Stimulated activated naive CD8-positive, alpha-beta T cell treated with anti-CD3 and anti-CD28 coated beads, Interleukin-15, Interleukin-2, amounts not matched to agents 100 ng/mL and 50 ng/mL, for 24 hours (primary cell): ENCODE measurements around the gene MMP26.

Experiments
- H3K27ac Mint-ChIP-seq: one replicate; pipeline ENCODE4 v1.8.0; 2021; ENCODE audit warnings: mild to moderate bottlenecking, mixed read lengths
- H3K27me3 Mint-ChIP-seq: one replicate; pipeline ENCODE4 v1.8.0; 2021; ENCODE audit warnings: mixed read lengths
- H3K36me3 Mint-ChIP-seq: one replicate; pipeline ENCODE4 v1.8.0; 2021; ENCODE audit warnings: low read depth, mixed read lengths
- H3K4me1 Mint-ChIP-seq: one replicate; pipeline ENCODE4 v1.8.0; 2021; ENCODE audit warnings: low read depth, mixed read lengths
- H3K4me3 Mint-ChIP-seq: one replicate; pipeline ENCODE4 v1.8.0; 2021; ENCODE audit warnings: mild to moderate bottlenecking, mixed read lengths
- H3K9me3 Mint-ChIP-seq: one replicate; pipeline ENCODE4 v1.8.0; 2021; ENCODE audit warnings: mixed read lengths

The MMP26 gene

DNA sequence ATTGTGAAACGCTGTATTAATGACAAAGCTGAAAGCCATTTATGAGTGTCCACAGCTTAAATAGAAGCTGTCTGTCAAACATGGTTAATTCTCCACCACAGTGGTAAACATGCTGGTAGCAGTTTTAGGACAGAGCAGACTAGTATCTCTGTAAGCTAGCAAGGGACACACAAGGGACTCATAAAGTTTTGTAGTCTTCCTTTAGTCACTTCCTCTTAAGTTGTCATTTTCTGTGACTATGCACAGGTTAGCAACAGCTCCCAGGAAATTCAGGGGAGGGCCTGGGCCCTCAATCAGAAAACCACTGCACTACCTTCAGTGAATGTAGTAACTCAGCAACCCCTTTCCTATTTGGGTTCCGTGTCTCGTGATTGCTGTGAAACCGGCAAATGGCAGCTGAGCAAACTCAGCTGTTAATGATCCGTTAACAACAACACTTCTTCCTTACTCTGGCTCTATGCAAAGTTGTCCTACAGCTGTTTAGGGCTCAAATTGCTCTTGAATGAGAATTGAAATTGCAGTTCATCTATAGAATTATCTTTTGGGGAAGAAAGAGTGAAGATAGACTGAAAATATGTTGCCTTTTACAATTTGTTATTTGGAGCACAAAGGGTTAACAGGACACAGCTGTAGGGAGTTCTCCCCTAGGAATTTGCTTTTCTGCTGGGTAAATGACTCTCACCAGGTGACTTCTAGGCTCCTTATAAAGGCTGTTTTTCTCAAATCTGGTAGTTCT is at the start of gene MMP26:
Gene MMP26, plus strand, starts transcription at position 731 of the 736 bp plus-strand sequence.
- Mint-ChIP-seq H3K4me3 (no peak within 1 kb of the TSS), H3K9me3 (no peaks in the 10 kb centered on the region), H3K4me1 (no peaks in the 10 kb centered on the region), H3K27me3 (peaks cover 20% of the 10 kb centered on the region), H3K27ac (no peak within 1 kb of the TSS), H3K36me3 (no peaks in the 10 kb centered on the region)

DNA sequence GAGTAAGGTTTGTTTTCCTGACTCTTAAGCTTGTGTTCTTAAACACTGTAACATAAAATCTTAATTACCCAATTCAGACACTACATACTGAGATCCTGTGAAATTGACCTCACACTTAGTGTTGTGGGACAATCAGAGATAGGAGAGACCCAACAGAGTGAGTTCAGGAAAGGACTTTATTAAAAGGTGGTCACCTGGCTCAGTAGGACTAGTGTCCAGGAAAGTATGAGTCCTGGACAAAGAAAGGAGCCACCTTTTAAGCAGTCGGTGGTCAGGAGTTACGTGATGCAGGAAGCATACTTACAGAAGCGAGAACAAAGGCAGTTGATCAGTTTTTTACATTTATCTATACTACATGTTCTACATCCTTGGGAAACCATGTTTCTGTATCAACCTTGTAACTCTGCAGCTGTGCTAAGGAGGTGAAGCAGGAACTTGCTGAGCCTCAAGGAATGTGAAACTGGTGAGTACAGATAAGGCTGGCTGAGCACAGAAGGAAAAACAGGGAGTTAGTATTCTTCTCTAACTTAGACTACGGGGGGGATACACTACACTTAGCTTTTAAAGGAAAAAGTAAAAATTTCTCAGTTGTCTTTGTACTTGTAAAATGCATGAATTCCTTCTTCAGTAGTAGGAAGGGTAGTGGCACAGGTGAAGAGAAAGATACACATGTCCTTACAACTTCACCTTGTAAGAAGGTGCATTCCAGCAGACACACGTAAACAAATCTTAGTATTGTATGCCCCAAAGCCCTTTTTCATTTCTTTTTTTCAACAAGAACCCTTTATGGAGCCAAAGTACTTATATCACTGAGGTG is 45.7 kb upstream of the MMP26 start:
- H3K27ac Mint-ChIP-seq = no peak overlapping the region
- H3K27me3 Mint-ChIP-seq = peaks cover 20% of the 10 kb centered on the region
- H3K4me1 Mint-ChIP-seq = no peaks in the 10 kb centered on the region
- no peaks in the 10 kb centered on the region for H3K36me3 Mint-ChIP-seq
- H3K9me3 Mint-ChIP-seq = no peaks in the 10 kb centered on the region
- H3K4me3 Mint-ChIP-seq = no peak overlapping the region

DNA sequence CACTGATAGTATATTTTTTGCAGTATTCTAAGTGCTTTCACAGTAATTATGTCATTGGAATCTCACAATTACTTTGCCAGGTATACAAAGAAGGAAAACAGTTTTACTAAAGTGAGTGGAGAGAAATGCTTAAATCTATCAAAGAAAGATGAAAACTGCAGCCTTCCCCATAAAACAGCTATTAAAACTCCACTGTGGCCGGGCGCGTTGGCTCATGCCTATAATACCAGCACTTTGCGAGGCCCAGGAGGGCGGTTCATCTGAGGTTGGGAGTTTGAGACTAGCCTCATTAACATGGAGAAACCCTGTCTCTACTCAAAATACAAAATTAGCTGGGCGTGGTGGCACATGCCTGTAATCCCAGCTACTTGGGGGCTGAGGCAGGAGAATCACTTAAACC is 41.7 kb upstream of the MMP26 start:
- Mint-ChIP-seq H3K27ac (no peak overlapping the region), H3K27me3 (peaks cover 19% of the 10 kb centered on the region), H3K9me3 (no peaks in the 10 kb centered on the region), H3K4me3 (no peak overlapping the region), H3K36me3 (no peaks in the 10 kb centered on the region), H3K4me1 (no peaks in the 10 kb centered on the region)

DNA sequence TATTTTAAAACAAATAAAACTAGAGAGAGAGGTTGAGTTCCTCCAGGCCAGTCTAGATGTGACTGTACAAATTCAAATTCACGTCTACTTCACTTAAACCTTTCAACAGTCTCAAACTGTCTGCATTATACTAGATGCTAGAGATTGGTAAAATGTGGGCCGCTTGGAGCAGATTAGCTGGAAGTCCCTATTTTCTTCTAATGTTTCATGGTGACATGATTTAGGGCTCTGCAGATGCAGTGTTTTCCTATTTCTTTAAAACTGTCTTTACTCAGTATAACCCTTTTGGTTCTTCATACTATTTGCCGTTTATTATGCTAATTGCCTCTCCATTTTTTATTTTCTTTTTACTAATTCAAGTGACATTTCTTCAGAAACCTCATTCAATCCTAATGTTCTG is 40.4 kb upstream of the MMP26 start:
- Mint-ChIP-seq H3K9me3 (no peaks in the 10 kb centered on the region), H3K4me1 (no peaks in the 10 kb centered on the region), H3K4me3 (no peak overlapping the region), H3K36me3 (no peaks in the 10 kb centered on the region), H3K27ac (no peak overlapping the region), H3K27me3 (peaks cover 19% of the 10 kb centered on the region)

DNA sequence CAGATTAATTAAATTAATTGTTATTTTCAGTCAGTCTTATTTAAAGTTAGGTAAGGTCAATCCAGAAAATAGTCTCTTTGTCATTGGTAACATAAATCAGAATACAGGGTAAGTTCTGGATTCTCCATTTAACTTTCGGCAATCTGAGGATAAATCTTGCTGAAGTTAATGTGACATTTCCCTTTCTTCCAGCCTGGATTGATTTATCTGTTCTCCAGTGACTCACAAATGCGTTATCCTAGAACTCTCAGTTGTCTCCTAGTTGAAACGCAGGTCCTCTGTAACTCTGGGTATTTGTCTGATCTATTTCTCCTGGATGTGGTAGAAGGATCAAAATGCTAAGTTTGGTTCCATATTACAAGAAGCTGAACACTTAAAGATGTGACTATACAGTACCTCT is 39.8 kb upstream of the MMP26 start:
- Mint-ChIP-seq H3K27ac (no peak overlapping the region), H3K4me3 (no peak overlapping the region), H3K4me1 (no peaks in the 10 kb centered on the region), H3K27me3 (peaks cover 23% of the 10 kb centered on the region), H3K36me3 (no peaks in the 10 kb centered on the region), H3K9me3 (no peaks in the 10 kb centered on the region)

DNA sequence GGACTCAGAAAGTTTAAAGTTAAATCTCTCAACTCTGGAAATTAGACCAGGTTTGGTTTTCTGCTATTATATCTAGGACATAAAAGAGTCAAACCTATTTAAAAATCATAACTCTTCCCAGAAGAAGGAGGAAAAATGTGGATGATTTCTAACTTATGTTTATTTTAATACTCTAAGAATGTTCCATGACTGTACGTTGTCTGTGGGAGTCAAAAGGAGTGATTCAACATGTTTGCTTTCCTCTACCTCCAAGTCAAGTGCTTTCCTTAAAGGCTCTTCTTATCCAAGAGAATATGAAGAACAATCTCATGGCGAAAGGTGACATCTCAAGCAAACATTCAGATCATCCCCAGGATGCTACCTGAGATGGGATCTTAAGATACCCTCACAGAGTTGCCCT is 39.2 kb upstream of the MMP26 start:
- no peaks in the 10 kb centered on the region for H3K9me3 Mint-ChIP-seq
- H3K36me3 Mint-ChIP-seq = no peaks in the 10 kb centered on the region
- no peak overlapping the region for H3K27ac Mint-ChIP-seq
- H3K4me1 Mint-ChIP-seq = no peaks in the 10 kb centered on the region
- H3K27me3 Mint-ChIP-seq = peaks cover 19% of the 10 kb centered on the region
- no peak overlapping the region for H3K4me3 Mint-ChIP-seq

DNA sequence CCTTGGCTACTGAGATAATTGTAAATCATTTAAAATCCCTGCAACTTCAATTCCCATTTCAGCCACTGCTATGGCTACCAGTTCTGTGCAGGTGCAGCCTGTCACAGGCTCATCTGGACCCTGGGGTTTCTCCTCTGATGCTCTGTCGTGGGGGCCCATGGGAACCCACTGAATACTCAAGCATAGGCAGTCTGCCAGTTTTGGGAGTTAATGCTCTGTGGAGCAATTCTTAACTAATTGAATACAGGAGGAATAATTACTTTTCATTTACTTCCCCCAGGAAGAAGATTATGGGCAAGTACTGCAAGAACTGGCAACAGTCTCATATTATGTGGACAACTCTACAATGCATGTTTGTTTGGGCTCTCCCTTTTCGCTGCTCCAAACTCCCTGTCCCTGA is 32.8 kb upstream of the MMP26 start:
- Mint-ChIP-seq H3K27me3 (peaks cover 28% of the 10 kb centered on the region), H3K27ac (no peak overlapping the region), H3K4me1 (no peaks in the 10 kb centered on the region), H3K36me3 (no peaks in the 10 kb centered on the region), H3K9me3 (no peaks in the 10 kb centered on the region), H3K4me3 (no peak overlapping the region)

DNA sequence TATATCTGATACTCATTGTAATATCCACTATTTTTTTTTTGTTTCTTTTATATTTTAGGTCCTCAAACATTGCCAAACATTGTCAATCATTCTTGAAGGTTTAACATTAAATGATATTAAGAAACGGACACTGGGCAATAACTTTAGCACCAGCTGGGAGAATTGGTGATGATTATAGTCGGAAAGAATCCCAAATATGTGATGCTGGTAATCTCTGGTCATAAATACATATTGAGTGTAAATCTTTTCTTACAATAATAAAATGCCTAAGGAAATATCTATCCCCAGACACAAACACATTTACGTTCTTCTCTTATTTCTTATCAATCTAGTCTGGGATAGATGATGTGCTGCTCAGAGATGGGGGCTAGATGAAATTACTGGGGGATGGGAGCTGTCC is 32.1 kb upstream of the MMP26 start:
- Mint-ChIP-seq H3K27me3 (peaks cover 28% of the 10 kb centered on the region), H3K4me1 (no peaks in the 10 kb centered on the region), H3K4me3 (no peak overlapping the region), H3K9me3 (no peaks in the 10 kb centered on the region), H3K36me3 (no peaks in the 10 kb centered on the region), H3K27ac (no peak overlapping the region)

DNA sequence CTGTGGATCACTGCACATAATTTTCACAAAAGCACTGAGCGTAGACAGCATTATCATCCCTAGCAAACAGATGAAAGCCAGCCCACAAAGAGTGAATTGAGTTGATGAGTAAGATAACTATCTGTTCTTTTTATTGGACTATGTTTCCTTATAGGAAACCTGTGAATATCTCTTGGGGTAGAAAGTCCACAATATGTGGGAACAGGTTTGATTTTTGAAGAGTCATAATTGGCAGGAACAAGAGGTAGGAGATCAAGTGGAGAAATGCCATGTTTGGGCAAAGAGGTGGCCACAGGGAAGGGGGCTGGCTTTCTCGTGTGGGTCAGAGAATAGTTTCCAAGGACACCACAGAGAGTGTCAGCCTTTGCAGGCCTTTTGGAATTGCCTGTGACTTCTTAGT is 30.8 kb upstream of the MMP26 start:
- Mint-ChIP-seq H3K4me3 (no peak overlapping the region), H3K4me1 (no peaks in the 10 kb centered on the region), H3K27me3 (peaks cover 28% of the 10 kb centered on the region), H3K27ac (no peak overlapping the region), H3K9me3 (no peaks in the 10 kb centered on the region), H3K36me3 (no peaks in the 10 kb centered on the region)

DNA sequence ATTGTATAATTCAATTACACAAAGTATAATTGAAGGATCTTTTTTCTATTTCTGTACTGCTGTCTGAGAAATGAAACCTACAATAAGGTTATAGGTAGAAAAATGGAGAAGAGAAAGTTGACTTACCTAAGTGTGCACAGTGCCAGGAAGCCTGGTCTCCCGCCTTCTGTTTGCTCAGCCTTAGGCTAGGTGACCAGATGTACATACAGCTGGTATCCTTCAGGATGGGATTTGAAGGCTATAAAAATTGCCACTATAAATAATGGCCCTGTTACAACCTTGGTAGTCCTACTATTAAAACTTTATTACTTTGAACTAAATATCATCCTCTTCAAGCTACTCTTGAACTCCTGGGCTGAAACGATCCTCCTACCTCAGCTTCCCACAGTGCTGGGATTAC is 26.6 kb upstream of the MMP26 start:
- H3K36me3 Mint-ChIP-seq = no peaks in the 10 kb centered on the region
- H3K27ac Mint-ChIP-seq = no peak overlapping the region

DNA sequence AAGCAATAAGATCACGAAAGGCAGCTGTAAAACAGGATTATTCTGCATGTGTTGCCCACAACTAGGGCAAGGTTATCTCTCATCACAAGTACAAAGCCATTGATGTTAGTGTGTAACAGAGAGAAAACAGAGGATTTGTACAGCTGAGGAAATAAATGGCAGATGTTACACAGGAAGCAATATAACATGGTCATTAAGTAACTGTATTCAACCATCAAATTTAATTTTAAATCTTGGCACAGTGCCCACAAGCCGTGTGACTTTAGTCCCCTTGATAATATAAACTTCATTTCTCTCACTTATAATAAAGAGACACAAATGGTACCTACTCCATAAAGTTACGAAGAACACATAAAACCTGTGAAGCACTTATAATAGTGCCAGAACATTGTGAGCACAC is 24.2 kb upstream of the MMP26 start:
- Mint-ChIP-seq H3K27me3 (peaks cover 19% of the 10 kb centered on the region), H3K4me3 (no peak overlapping the region), H3K36me3 (no peaks in the 10 kb centered on the region), H3K27ac (no peak overlapping the region), H3K4me1 (no peaks in the 10 kb centered on the region), H3K9me3 (no peaks in the 10 kb centered on the region)

More for the DNA sequence above, 26.6 kb upstream of the MMP26 start:
- Mint-ChIP-seq H3K27me3 (peaks cover 24% of the 10 kb centered on the region), H3K4me1 (no peaks in the 10 kb centered on the region), H3K9me3 (no peaks in the 10 kb centered on the region), H3K4me3 (no peak overlapping the region)

DNA sequence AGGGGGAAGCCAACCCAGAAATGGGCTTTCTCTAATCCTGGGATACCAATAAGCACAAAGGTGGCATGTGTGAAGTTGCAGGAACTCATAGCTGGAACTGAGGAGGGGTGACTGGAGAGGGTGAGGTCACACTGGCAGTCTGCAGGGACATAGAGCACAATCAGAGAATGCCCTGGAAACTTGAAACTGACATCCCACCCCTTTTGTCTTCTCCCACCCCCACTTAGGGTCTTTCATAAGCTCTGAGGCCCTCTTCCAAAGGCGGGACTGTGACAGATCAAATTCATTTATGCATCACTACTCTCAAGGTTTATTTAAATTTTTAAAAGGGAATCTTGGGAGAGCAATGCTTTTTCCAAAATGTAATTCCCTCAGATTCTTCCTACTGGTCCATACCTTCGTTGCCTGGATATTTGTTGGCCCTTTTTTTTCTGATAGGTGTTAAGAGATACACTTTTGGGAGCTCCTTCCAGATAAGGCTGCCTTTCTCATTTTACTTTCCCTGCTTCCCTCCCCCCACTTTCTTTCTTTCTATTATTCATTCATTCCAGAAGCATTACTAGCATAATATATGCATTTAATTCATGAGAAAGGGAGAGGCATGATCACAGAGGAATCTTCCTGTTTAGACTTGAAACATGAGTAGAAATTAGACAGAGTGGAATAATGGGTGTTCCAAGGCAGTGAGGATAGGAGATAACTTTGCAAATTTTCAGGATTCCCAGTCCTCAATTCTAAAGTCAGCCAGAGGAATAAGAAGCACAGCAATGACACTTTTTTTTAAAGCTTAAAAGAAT is 21.8 kb upstream of the MMP26 start:
- Mint-ChIP-seq H3K4me1 (no peaks in the 10 kb centered on the region), H3K27ac (no peak overlapping the region), H3K4me3 (no peak overlapping the region), H3K36me3 (no peaks in the 10 kb centered on the region), H3K27me3 (peaks cover 11% of the 10 kb centered on the region), H3K9me3 (no peaks in the 10 kb centered on the region)

DNA sequence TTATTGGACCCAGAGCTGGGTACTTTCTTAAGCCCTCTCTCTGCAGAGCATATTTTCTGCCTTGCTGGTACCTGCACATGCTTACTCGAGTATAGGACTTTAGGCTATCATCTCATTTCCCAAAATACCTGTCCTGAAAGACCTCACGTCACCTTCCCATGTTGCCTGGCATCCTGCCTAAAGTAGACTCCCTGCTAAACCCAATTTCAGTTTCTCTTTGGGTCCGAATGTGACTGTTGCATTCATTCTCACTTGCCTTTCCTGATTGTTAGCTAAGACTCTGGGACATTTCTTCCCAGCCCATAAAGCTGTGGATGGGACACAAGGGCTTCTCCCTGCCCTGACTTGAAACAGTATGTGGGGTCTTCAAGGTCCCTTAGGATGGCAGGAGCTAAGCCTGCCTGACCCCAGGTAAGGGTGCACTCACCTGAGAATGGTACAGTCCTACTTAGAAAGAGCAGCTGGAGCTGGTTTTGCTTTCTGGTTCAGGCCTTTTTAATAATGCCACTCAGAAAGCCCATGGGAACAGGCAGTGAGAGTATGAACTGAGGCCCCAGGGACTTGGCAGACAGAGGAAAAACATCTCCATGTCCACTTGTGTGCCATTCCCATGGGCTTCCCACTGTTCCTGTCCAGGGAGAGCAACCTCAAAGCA is 19.8 kb upstream of the MMP26 start:
- H3K4me3 Mint-ChIP-seq = no peak overlapping the region
- H3K36me3 Mint-ChIP-seq = no peaks in the 10 kb centered on the region
- no peak overlapping the region for H3K27ac Mint-ChIP-seq
- no peaks in the 10 kb centered on the region for H3K4me1 Mint-ChIP-seq
- no peaks in the 10 kb centered on the region for H3K9me3 Mint-ChIP-seq
- peaks cover 11% of the 10 kb centered on the region for H3K27me3 Mint-ChIP-seq

DNA sequence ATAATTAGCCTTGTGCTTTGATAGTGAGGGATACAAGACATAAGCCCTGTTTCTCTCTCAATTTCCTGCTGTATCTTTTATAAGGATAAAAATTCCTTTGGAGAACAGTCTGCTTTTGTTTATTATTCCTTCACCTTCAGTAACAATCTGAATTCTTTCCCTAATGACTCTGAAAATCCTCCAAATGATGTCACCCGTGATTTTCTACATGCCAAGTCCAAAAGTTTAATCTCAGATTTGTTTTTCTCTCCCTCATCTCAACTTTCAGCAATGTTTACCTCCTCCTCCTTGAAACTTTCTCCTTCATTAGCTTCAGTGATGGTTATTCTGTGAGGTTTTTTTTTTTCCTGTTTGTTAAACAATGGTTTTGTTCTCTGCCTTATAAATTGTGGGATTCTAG is 9.1 kb upstream of the MMP26 start:
- H3K4me3 Mint-ChIP-seq = no peak overlapping the region
- no peaks in the 10 kb centered on the region for H3K36me3 Mint-ChIP-seq
- H3K9me3 Mint-ChIP-seq = no peaks in the 10 kb centered on the region
- H3K27me3 Mint-ChIP-seq = peaks cover 7% of the 10 kb centered on the region
- H3K4me1 Mint-ChIP-seq = no peaks in the 10 kb centered on the region
- no peak overlapping the region for H3K27ac Mint-ChIP-seq

DNA sequence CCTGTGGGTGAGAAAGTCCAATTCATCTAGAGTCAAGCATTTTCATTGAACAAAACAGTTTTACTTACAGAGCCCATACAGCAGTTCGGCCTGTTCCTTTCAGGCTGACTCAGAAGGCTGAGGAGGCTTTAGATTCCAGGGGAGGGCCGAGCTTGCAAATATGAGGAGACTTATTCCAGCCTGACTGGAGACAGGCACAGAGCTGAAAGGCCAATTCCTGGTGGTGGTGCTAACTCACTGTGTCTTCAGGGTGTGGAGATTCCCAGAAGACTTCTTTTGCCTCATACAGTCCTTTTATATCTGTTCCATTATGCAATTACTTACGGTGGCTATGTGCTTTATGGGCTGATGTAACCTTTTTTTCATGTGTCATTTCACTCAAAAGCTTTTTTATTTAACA is 7.0 kb upstream of the MMP26 start, which contains the start of gene OR51E2:
Gene OR51E2, minus strand, starts transcription at position 269 of the 400 bp plus-strand sequence. CDS start 15,142 bp downstream, outside the sequence.
- H3K27ac Mint-ChIP-seq = no peak within 1 kb of the TSS

More for the DNA sequence above, 7.0 kb upstream of the MMP26 start, which contains the start of gene OR51E2:
- Mint-ChIP-seq H3K27me3 (peaks cover 4% of the 10 kb centered on the region), H3K9me3 (no peaks in the 10 kb centered on the region), H3K4me1 (no peaks in the 10 kb centered on the region), H3K36me3 (no peaks in the 10 kb centered on the region), H3K4me3 (no peak within 1 kb of the TSS)
